ENCODE measurements around the gene PROX1.

Gene PROX1

GRCh38 chr1:213996320-213997037 is 8.7 kb downstream of the PROX1 start:
- H3K9ac ChIP-seq, result no peak overlapping the region
- no peak overlapping the region for H2AFZ ChIP-seq (ENCODE audit: low read depth)
- H3K36me3 ChIP-seq (ENCODE audit: insufficient read depth), result no peaks in the 10 kb centered on the region
- no peak for TF ChIP-seq CTCF (conservative IDR thresholded peaks at IDR 0.05; ENCODE audit: low read depth, low read length)
- no peaks in the 10 kb centered on the region for H3K4me1 ChIP-seq (ENCODE audit: low read depth, poor library complexity, severe bottlenecking)
- no peak overlapping the region for H3K4me3 ChIP-seq (IDR thresholded peaks at IDR 0.05; ENCODE audit: insufficient read depth, low read depth, low read length)
- H3K27me3 ChIP-seq (ENCODE audit: insufficient read depth, low read depth), result no peaks in the 10 kb centered on the region
- no peak overlapping the region for H3K4me2 ChIP-seq
- no peaks in the 10 kb centered on the region for H4K20me1 ChIP-seq (ENCODE audit: insufficient read depth)
- no peaks in the 10 kb centered on the region for H3K79me2 ChIP-seq (ENCODE audit: insufficient read depth, low read depth)
- H3K27ac ChIP-seq, result no peak overlapping the region

DNA sequence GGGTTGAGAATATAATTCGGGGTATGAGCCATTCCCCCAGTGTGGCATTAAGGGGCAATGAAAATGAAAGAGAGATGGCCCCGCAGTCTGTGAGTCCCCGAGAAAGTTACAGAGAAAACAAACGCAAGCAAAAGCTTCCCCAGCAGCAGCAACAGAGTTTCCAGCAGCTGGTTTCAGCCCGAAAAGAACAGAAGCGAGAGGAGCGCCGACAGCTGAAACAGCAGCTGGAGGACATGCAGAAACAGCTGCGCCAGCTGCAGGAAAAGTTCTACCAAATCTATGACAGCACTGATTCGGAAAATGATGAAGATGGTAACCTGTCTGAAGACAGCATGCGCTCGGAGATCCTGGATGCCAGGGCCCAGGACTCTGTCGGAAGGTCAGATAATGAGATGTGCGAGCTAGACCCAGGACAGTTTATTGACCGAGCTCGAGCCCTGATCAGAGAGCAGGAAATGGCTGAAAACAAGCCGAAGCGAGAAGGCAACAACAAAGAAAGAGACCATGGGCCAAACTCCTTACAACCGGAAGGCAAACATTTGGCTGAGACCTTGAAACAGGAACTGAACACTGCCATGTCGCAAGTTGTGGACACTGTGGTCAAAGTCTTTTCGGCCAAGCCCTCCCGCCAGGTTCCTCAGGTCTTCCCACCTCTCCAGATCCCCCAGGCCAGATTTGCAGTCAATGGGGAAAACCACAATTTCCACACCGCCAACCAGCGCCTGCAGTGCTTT is 9.4 kb downstream of the PROX1 start:
- Histone ChIP-seq H3K4me1 (ENCODE audit: low read depth, poor library complexity, severe bottlenecking) (no peaks in the 10 kb centered on the region), H2AFZ (ENCODE audit: low read depth) (no peak overlapping the region), H3K4me2 (no peak overlapping the region)

DNA sequence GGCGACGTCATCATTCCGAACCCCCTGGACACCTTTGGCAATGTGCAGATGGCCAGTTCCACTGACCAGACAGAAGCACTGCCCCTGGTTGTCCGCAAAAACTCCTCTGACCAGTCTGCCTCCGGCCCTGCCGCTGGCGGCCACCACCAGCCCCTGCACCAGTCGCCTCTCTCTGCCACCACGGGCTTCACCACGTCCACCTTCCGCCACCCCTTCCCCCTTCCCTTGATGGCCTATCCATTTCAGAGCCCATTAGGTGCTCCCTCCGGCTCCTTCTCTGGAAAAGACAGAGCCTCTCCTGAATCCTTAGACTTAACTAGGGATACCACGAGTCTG is 10.0 kb downstream of the PROX1 start:
- Histone ChIP-seq H3K36me3 (ENCODE audit: insufficient read depth) (no peaks in the 10 kb centered on the region), H2AFZ (ENCODE audit: low read depth) (no peak overlapping the region), H3K27ac (no peak overlapping the region), H3K79me2 (ENCODE audit: insufficient read depth, low read depth) (no peaks in the 10 kb centered on the region), H4K20me1 (ENCODE audit: insufficient read depth) (no peaks in the 10 kb centered on the region), H3K4me1 (ENCODE audit: low read depth, poor library complexity, severe bottlenecking) (no peaks in the 10 kb centered on the region), H3K27me3 (ENCODE audit: insufficient read depth, low read depth) (no peaks in the 10 kb centered on the region), H3K4me3 (IDR thresholded peaks at IDR 0.05; ENCODE audit: insufficient read depth, low read depth, low read length) (no peak overlapping the region), H3K4me2 (no peak overlapping the region), H3K9ac (no peak overlapping the region)
- no peak for TF ChIP-seq CTCF (conservative IDR thresholded peaks at IDR 0.05; ENCODE audit: low read depth, low read length)

More for the DNA sequence above, 9.4 kb downstream of the PROX1 start:
- no peak for TF ChIP-seq CTCF (conservative IDR thresholded peaks at IDR 0.05; ENCODE audit: low read depth, low read length)
- Histone ChIP-seq H3K9ac (no peak overlapping the region), H3K27ac (no peak overlapping the region), H3K36me3 (ENCODE audit: insufficient read depth) (no peaks in the 10 kb centered on the region), H3K27me3 (ENCODE audit: insufficient read depth, low read depth) (no peaks in the 10 kb centered on the region), H4K20me1 (ENCODE audit: insufficient read depth) (no peaks in the 10 kb centered on the region), H3K79me2 (ENCODE audit: insufficient read depth, low read depth) (no peaks in the 10 kb centered on the region), H3K4me3 (IDR thresholded peaks at IDR 0.05; ENCODE audit: insufficient read depth, low read depth, low read length) (no peak overlapping the region)

GRCh38 chr1:213998785-213999184 is 11.0 kb downstream of the PROX1 start:
- Histone ChIP-seq H3K4me3 (IDR thresholded peaks at IDR 0.05; ENCODE audit: insufficient read depth, low read depth, low read length) (no peak overlapping the region), H3K4me1 (ENCODE audit: low read depth, poor library complexity, severe bottlenecking) (no peaks in the 10 kb centered on the region), H3K27me3 (ENCODE audit: insufficient read depth, low read depth) (no peaks in the 10 kb centered on the region), H3K36me3 (ENCODE audit: insufficient read depth) (no peaks in the 10 kb centered on the region), H3K79me2 (ENCODE audit: insufficient read depth, low read depth) (no peaks in the 10 kb centered on the region), H2AFZ (ENCODE audit: low read depth) (no peak overlapping the region), H4K20me1 (ENCODE audit: insufficient read depth) (no peaks in the 10 kb centered on the region), H3K27ac (no peak overlapping the region), H3K4me2 (no peak overlapping the region), H3K9ac (no peak overlapping the region)
- TF ChIP-seq CTCF (conservative IDR thresholded peaks at IDR 0.05; ENCODE audit: low read depth, low read length), result no peak
